Natural killer cell (primary cell): ENCODE results near the gene CHIC1. TPM values are rescaled to one million over a fixed set of nuclear protein-coding genes. Genes with fewer than 3 reads are reported as not detected.
"Not testable (repeated sequence)": the region's sequence is repeated elsewhere in the genome, so short reads cannot be mapped to it uniquely, and the experiment has no call there.

Source experiments
- ATAC-seq, 3 donors: fragments of 150-1000 bp in 2 of 3; fragments of 200-7000 bp in 1 of 3; cut with Tn5 transposase; 1 replicate in 1 of 3; 2 replicates in 2 of 3; pipeline ENCODE4 v1.10.0; 2021; ENCODE audit warnings: mild to moderate bottlenecking in 2 of 3, moderate library complexity in 2 of 3
- DNase-seq, 2 donors: peaks; one replicate each; pipeline versions ENCODE4 v3.0.0 to v3.0.0-alpha.2; 2013 to 2021; ENCODE audit warnings: mixed read lengths in 1 of 2
- H3K27ac ChIP-seq: one replicate; pipeline ENCODE4 v1.5.1; 2013; ENCODE audit warnings: mild to moderate bottlenecking, low read length
- H3K27me3 ChIP-seq: one replicate; pipeline ENCODE4 v1.6.1; 2013; ENCODE audit warnings: low read length; ENCODE audit not compliant: control insufficient read depth, insufficient read depth
- H3K36me3 ChIP-seq: one replicate; pipeline ENCODE4 v1.6.1; 2013; ENCODE audit warnings: low read length; ENCODE audit not compliant: control insufficient read depth, insufficient read depth
- H3K4me1 ChIP-seq: one replicate; pipeline ENCODE4 v1.6.1; 2013; ENCODE audit warnings: low read length; ENCODE audit not compliant: control insufficient read depth, insufficient read depth
- H3K4me3 ChIP-seq: one replicate; pipeline ENCODE4 v1.5.1; 2013; ENCODE audit warnings: low read length
- H3K9me3 ChIP-seq: one replicate; pipeline ENCODE4 v1.6.1; 2013; ENCODE audit warnings: low read length; ENCODE audit not compliant: control insufficient read depth, insufficient read depth
- H3K27ac Mint-ChIP-seq, 2 donors: one replicate each; pipeline ENCODE4 v1.8.0; 2022; ENCODE audit warnings: mild to moderate bottlenecking in 2 of 2, mixed read lengths in 2 of 2, moderate library complexity in 1 of 2
- H3K27me3 Mint-ChIP-seq, 2 donors: one replicate each; pipeline ENCODE4 v1.8.0; 2022; ENCODE audit warnings: low read depth in 2 of 2, mixed read lengths in 2 of 2
- H3K36me3 Mint-ChIP-seq: one replicate; pipeline ENCODE4 v1.8.0; 2022; ENCODE audit warnings: mixed read lengths
- H3K4me1 Mint-ChIP-seq, 2 donors: one replicate each; pipeline ENCODE4 v1.8.0; 2022; ENCODE audit warnings: mixed read lengths in 2 of 2
- H3K4me3 Mint-ChIP-seq: one replicate; pipeline ENCODE4 v1.8.0; 2022; ENCODE audit warnings: mild to moderate bottlenecking, moderate library complexity, mixed read lengths
- H3K9me3 Mint-ChIP-seq, 2 donors: one replicate each; pipeline ENCODE4 v1.8.0; 2022; ENCODE audit warnings: mixed read lengths in 2 of 2
- CTCF ChIP-seq: fragments of 200-600 bp; IDR thresholded peaks from one replicate; pipeline ENCODE4 v1.8.0; 2022; ENCODE audit warnings: antibody characterized with exemption
- WGBS: methylation state at CpG from one replicate; pipeline ENCODE4 v1.1.7; 2013; ENCODE audit warnings: missing lambda C conversion rate; ENCODE audit not compliant: insufficient coverage; 5-methylcytosine and 5-hydroxymethylcytosine counted together
- intact Hi-C: fragments of 100-400 bp; cut with micrococcal nuclease; formaldehyde crosslinking; loops from one replicate; pipeline ENCODE4 v1.14.2; 2022
- total RNA-seq, 4 donors: library from RNA; stranded (reverse); fragments of 120-200 nt in 1 of 4; gene quantifications; one replicate each; pipeline versions ENCODE4 v1.2.3 to v1.2.4, GENCODE V29; 2013 to 2022

Gene CHIC1
- total RNA-seq, 3 donors from 2014 or later (not counting 1 experiment from before 2014, with no cell fraction given), result 11.3 to 15.6 (median 11.4) TPM

- TF ChIP-seq CTCF, result no peak
- Histone ChIP-seq H3K9me3 (peaks cover 5% of the 10 kb centered on the region), H3K27ac (no peak overlapping the region), H3K4me3 (no peak overlapping the region), H3K36me3 (no peaks in the 10 kb centered on the region), H3K4me1 (no peaks in the 10 kb centered on the region), H3K27me3 (no peaks in the 10 kb centered on the region)
- H3K4me1 Mint-ChIP-seq, result peaks cover 14 to 35% of the 10 kb centered on the region in 2 donors
- no peaks in the 10 kb centered on the region for H3K27me3 Mint-ChIP-seq
- intact Hi-C loops, result no loop called here
- 89% methylated on average over 4 of the region's 5 CpGs for WGBS
- peaks cover 20% of the 10 kb centered on the region for H3K36me3 Mint-ChIP-seq
- no peak for DNase-seq
- no peak overlapping the region for H3K4me3 Mint-ChIP-seq
- H3K27ac Mint-ChIP-seq, result no peak overlapping the region
- peaks cover 3 to 13% of the 10 kb centered on the region in 2 donors for H3K9me3 Mint-ChIP-seq
- no peak for ATAC-seq
Measured at GRCh38 chrX:73668779-73669178, 105.8 kb downstream of the CHIC1 start.

GRCh38 chrX:73681408-73681807 is 118.4 kb downstream of the CHIC1 start:
- H3K9me3 Mint-ChIP-seq, result peaks cover under 1% of the 10 kb centered on the region in 2 donors
- no peaks in the 10 kb centered on the region for H3K4me1 Mint-ChIP-seq
- no peak for TF ChIP-seq CTCF
- DNase-seq, result no peak
- ATAC-seq, result no peak
- H3K36me3 ChIP-seq, result no peaks in the 10 kb centered on the region
- no peak overlapping the region for H3K27ac Mint-ChIP-seq
- no peak overlapping the region for H3K27ac ChIP-seq
- no peaks in the 10 kb centered on the region for H3K36me3 Mint-ChIP-seq
- H3K27me3 Mint-ChIP-seq, result no peaks in the 10 kb centered on the region
- no peaks in the 10 kb centered on the region for H3K4me1 ChIP-seq
- no peaks in the 10 kb centered on the region for H3K27me3 ChIP-seq
- no peak overlapping the region for H3K4me3 Mint-ChIP-seq
- intact Hi-C loops, result no loop called here
- H3K9me3 ChIP-seq, result no peaks in the 10 kb centered on the region
- H3K4me3 ChIP-seq, result no peak overlapping the region

GRCh38 chrX:73683236-73683859 is 120.4 kb downstream of the CHIC1 start:
- H3K4me1 ChIP-seq, result no peaks in the 10 kb centered on the region
- intact Hi-C loops, result no loop called here
- H3K4me3 ChIP-seq, result no peak overlapping the region
- H3K27me3 Mint-ChIP-seq, result no peaks in the 10 kb centered on the region
- H3K27ac ChIP-seq, result no peak overlapping the region
- no peak for ATAC-seq
- H3K27ac Mint-ChIP-seq, result no peak overlapping the region
- WGBS, result 100% methylated on average over 1 of the region's 3 CpGs
- no peaks in the 10 kb centered on the region for H3K9me3 ChIP-seq
- H3K4me3 Mint-ChIP-seq, result no peak overlapping the region
- TF ChIP-seq CTCF, result no peak
- H3K36me3 Mint-ChIP-seq, result no peaks in the 10 kb centered on the region
- no peaks in the 10 kb centered on the region for H3K36me3 ChIP-seq
- no peak for DNase-seq
- no peaks in the 10 kb centered on the region for H3K27me3 ChIP-seq
- peaks cover 0 to 3% of the 10 kb centered on the region in 2 donors for H3K9me3 Mint-ChIP-seq
- H3K4me1 Mint-ChIP-seq, result no peaks in the 10 kb centered on the region

GRCh38 chrX:73707014-73707413 is 144.0 kb downstream of the CHIC1 start:
- H3K4me1 Mint-ChIP-seq, H3K36me3 Mint-ChIP-seq, DNase-seq, H3K27ac ChIP-seq, H3K27me3 Mint-ChIP-seq, H3K4me1 ChIP-seq, H3K9me3 ChIP-seq, intact Hi-C loops, H3K9me3 Mint-ChIP-seq, H3K27ac Mint-ChIP-seq, H3K36me3 ChIP-seq, H3K4me3 ChIP-seq, H3K4me3 Mint-ChIP-seq, H3K27me3 ChIP-seq, ATAC-seq: not testable (repeated sequence)
- WGBS, result no CpG with 5 or more reads among the region's 1 CpG
